ENCODE data around the gene TBC1D30. TPM values are rescaled to one million over a fixed set of nuclear protein-coding genes. Genes with fewer than 3 reads are reported as not detected.

The TBC1D30 gene
- total and polyA plus RNA-seq, 4 donors = 0.46 to 2.2 (median 0.70) TPM

DNA sequence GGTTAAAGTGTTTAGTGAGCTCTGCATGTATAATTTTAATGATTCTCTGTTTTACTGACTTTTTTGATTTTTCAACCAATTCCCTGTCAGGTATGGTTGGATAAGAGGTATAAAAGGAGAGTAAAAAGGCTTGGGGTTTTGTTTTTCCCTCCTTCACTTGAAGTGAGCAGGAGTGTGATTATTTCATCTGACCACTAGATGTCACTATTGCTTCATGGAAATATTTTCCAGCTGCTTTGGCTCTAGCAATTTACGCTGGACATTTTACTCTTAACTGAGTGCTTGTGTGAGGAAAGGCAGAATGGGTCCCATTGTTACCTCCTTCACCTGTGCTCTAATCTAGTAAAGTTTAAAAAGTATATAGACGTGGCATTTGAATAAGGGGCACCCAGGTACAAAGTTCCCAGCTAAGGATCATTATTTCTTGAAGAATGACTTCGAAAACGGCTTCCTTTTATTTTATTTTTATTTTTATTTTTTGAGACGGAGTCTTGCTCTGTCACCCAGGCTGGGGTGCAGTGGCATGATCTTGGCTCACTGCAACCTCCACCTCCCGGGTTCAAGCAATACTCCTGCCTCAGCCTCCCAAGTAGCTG is 66.5 kb downstream of the TBC1D30 start:
- DNase-seq (ENCODE audit: low spot score) = no peak
- Histone ChIP-seq H3K9ac (ENCODE audit: low read depth in 1 of 2, low read length in 2 of 2) (no peak overlapping the region), H3K4me3 (ENCODE audit: low read depth in 1 of 3, low read length in 3 of 3) (no peak overlapping the region), H3K27ac (ENCODE audit: low read depth in 1 of 2, low read length in 2 of 2) (no peak overlapping the region), H3K27me3 (ENCODE audit: control insufficient read depth in 4 of 4, insufficient read depth in 4 of 4, low read length in 3 of 4) (peaks cover 0 to 7% (median 0%) of the 10 kb centered on the region in 4 donors), H3K9me3 (ENCODE audit: control insufficient read depth in 4 of 4, low read length in 3 of 4) (no peaks in the 10 kb centered on the region), H3K4me1 (ENCODE audit: control insufficient read depth in 4 of 4, insufficient read depth in 4 of 4, low read length in 3 of 4) (no peaks in the 10 kb centered on the region), H3K36me3 (ENCODE audit: control insufficient read depth in 4 of 4, insufficient read depth in 3 of 4, low read depth in 1 of 4, low read length in 3 of 4) (no peaks in the 10 kb centered on the region)
- WGBS = 55% methylated on average over 6 of the region's 6 CpGs
- TF ChIP-seq NR2F2 (IDR thresholded peaks at IDR 0.05) = no peak
- TF ChIP-seq, protein P1, sequence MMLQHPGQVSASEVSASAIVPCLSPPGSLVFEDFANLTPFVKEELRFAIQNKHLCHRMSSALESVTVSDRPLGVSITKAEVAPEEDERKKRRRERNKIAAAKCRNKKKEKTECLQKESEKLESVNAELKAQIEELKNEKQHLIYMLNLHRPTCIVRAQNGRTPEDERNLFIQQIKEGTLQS (IDR thresholded peaks at IDR 0.05) = no peak
- TF ChIP-seq JUND (IDR thresholded peaks at IDR 0.05) = no peak
- TF ChIP-seq, protein P2, sequence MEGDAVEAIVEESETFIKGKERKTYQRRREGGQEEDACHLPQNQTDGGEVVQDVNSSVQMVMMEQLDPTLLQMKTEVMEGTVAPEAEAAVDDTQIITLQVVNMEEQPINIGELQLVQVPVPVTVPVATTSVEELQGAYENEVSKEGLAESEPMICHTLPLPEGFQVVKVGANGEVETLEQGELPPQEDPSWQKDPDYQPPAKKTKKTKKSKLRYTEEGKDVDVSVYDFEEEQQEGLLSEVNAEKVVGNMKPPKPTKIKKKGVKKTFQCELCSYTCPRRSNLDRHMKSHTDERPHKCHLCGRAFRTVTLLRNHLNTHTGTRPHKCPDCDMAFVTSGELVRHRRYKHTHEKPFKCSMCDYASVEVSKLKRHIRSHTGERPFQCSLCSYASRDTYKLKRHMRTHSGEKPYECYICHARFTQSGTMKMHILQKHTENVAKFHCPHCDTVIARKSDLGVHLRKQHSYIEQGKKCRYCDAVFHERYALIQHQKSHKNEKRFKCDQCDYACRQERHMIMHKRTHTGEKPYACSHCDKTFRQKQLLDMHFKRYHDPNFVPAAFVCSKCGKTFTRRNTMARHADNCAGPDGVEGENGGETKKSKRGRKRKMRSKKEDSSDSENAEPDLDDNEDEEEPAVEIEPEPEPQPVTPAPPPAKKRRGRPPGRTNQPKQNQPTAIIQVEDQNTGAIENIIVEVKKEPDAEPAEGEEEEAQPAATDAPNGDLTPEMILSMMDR (IDR thresholded peaks at IDR 0.05; ENCODE audit: low read depth, low read length, missing input control) = peak; percentile 93
- no peak for TF ChIP-seq YY1 (IDR thresholded peaks at IDR 0.05)
- no peak for TF ChIP-seq FOXA1 (IDR thresholded peaks at IDR 0.05)
- TF ChIP-seq, protein P3, sequence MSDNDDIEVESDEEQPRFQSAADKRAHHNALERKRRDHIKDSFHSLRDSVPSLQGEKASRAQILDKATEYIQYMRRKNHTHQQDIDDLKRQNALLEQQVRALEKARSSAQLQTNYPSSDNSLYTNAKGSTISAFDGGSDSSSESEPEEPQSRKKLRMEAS (IDR thresholded peaks at IDR 0.05) = no peak
- TF ChIP-seq, protein P4, sequence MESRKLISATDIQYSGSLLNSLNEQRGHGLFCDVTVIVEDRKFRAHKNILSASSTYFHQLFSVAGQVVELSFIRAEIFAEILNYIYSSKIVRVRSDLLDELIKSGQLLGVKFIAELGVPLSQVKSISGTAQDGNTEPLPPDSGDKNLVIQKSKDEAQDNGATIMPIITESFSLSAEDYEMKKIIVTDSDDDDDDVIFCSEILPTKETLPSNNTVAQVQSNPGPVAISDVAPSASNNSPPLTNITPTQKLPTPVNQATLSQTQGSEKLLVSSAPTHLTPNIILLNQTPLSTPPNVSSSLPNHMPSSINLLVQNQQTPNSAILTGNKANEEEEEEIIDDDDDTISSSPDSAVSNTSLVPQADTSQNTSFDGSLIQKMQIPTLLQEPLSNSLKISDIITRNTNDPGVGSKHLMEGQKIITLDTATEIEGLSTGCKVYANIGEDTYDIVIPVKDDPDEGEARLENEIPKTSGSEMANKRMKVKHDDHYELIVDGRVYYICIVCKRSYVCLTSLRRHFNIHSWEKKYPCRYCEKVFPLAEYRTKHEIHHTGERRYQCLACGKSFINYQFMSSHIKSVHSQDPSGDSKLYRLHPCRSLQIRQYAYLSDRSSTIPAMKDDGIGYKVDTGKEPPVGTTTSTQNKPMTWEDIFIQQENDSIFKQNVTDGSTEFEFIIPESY (IDR thresholded peaks at IDR 0.05) = no peak
- TF ChIP-seq RAD21 (IDR thresholded peaks at IDR 0.05) = peak; percentile 97 to 98
- TF ChIP-seq HNF4A (conservative IDR thresholded peaks at IDR 0.05) = no peak

DNA sequence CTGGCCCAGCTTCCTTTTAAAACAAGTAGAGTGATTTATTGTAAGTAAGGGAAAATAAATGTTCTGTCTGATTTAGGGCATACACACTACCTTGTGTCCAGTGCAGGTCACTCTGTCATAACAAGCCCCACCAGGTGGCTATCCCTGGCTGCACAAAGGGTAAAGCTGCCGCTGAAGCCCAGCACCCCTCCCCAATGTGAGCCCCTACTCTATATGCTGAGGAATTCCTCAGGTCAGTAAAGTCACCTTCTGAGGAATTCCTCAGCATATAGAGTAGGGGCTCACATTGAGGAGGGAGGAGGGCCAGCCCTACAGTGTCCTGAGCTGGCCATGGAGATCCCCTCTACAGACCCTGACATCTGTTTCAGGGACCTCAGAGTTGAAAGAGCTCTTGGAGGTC is 67.2 kb downstream of the TBC1D30 start:
- TF ChIP-seq, protein P2 (IDR thresholded peaks at IDR 0.05; ENCODE audit: low read depth, low read length, missing input control) = no peak
- no peak for TF ChIP-seq FOXA2 (IDR thresholded peaks at IDR 0.05)
- no peak for TF ChIP-seq FOXA1 (IDR thresholded peaks at IDR 0.05)
- no peak for TF ChIP-seq NR2F2 (IDR thresholded peaks at IDR 0.05)
- TF ChIP-seq, protein P3 (IDR thresholded peaks at IDR 0.05) = no peak
- TF ChIP-seq, protein P4 (IDR thresholded peaks at IDR 0.05) = no peak
- no peak for TF ChIP-seq HNF4G (IDR thresholded peaks at IDR 0.05)
- TF ChIP-seq SP1 (IDR thresholded peaks at IDR 0.05) = no peak
- TF ChIP-seq, protein P1 (IDR thresholded peaks at IDR 0.05) = no peak
- no peak for TF ChIP-seq RAD21 (IDR thresholded peaks at IDR 0.05)
- no peak for TF ChIP-seq HNF4A (conservative IDR thresholded peaks at IDR 0.05)
- TF ChIP-seq YY1 (IDR thresholded peaks at IDR 0.05) = no peak
- TF ChIP-seq RXRA (IDR thresholded peaks at IDR 0.05) = no peak
- Histone ChIP-seq H3K36me3 (ENCODE audit: control insufficient read depth in 4 of 4, insufficient read depth in 3 of 4, low read depth in 1 of 4, low read length in 3 of 4) (no peaks in the 10 kb centered on the region), H3K4me3 (ENCODE audit: low read depth in 1 of 3, low read length in 3 of 3) (no peak overlapping the region), H3K4me1 (ENCODE audit: control insufficient read depth in 4 of 4, insufficient read depth in 4 of 4, low read length in 3 of 4) (no peaks in the 10 kb centered on the region), H3K27ac (ENCODE audit: low read depth in 1 of 2, low read length in 2 of 2) (no peak overlapping the region), H3K27me3 (ENCODE audit: control insufficient read depth in 4 of 4, insufficient read depth in 4 of 4, low read length in 3 of 4) (peaks cover 0 to 7% (median 0%) of the 10 kb centered on the region in 4 donors), H3K9ac (ENCODE audit: low read depth in 1 of 2, low read length in 2 of 2) (no peak overlapping the region), H3K9me3 (ENCODE audit: control insufficient read depth in 4 of 4, low read length in 3 of 4) (no peaks in the 10 kb centered on the region)
- 72% methylated on average over 1 of the region's 1 CpG for WGBS
- DNase-seq (ENCODE audit: low spot score) = no peak
